GM23248 (cell line): ENCODE measurements around the gene KRTAP12-2. TPM values are rescaled to one million over a fixed set of nuclear protein-coding genes. Genes with fewer than 3 reads are reported as not detected.

ENCODE experiments used
- DNase-seq: peaks from one replicate; pipeline ENCODE4 v3.0.0-alpha.2; 2015
- H2AFZ ChIP-seq: fragments of 200-600 bp; sonication (generic); 2 replicates; pipeline ENCODE4 v1.6.1; 2016; ENCODE audit warnings: antibody characterized with exemption
- H3F3A ChIP-seq: fragments of 200-600 bp; sonication (generic); 2 replicates; pipeline ENCODE4 v1.6.1; 2016; ENCODE audit warnings: mild to moderate bottlenecking, antibody characterized with exemption, mixed run types; ENCODE audit not compliant: insufficient read depth
- H3K27ac ChIP-seq: fragments of 200-600 bp; sonication (generic); 2 replicates; pipeline ENCODE4 v1.5.1; 2016; ENCODE audit warnings: mild to moderate bottlenecking
- H3K27me3 ChIP-seq: fragments of 200-600 bp; sonication (generic); replicated peaks from 2 replicates; pipeline ENCODE4 v1.6.1; 2016; ENCODE audit warnings: mild to moderate bottlenecking; ENCODE audit not compliant: insufficient read depth
- H3K36me3 ChIP-seq: fragments of 200-600 bp; sonication (generic); 2 replicates; pipeline ENCODE4 v1.6.1; 2016; ENCODE audit warnings: low read depth, mild to moderate bottlenecking
- H3K4me1 ChIP-seq: fragments of 200-600 bp; sonication (generic); 2 replicates; pipeline ENCODE4 v1.6.1; 2016; ENCODE audit warnings: mild to moderate bottlenecking; ENCODE audit not compliant: insufficient read depth
- H3K4me2 ChIP-seq: fragments of 200-600 bp; sonication (generic); one replicate; pipeline ENCODE4 v1.6.1; 2016; ENCODE audit warnings: mild to moderate bottlenecking; ENCODE audit not compliant: unreplicated experiment
- H3K4me3 ChIP-seq: fragments of 200-600 bp; sonication (generic); 2 replicates; pipeline ENCODE4 v1.5.1; 2016; ENCODE audit warnings: mild to moderate bottlenecking
- H3K79me2 ChIP-seq: fragments of 200-600 bp; sonication (generic); 2 replicates; pipeline ENCODE4 v1.6.1; 2016; ENCODE audit warnings: mild to moderate bottlenecking; ENCODE audit not compliant: insufficient read depth
- H3K9ac ChIP-seq: fragments of 200-600 bp; sonication (generic); 2 replicates; pipeline ENCODE4 v1.6.1; 2016; ENCODE audit warnings: mild to moderate bottlenecking
- H3K9me2 ChIP-seq: fragments of 200-600 bp; sonication (generic); 2 replicates; pipeline ENCODE4 v1.6.1; 2016; ENCODE audit warnings: mixed run types, mild to moderate bottlenecking, moderate library complexity; ENCODE audit not compliant: insufficient read depth
- H3K9me3 ChIP-seq: fragments of 200-600 bp; sonication (generic); one replicate; pipeline ENCODE4 v1.6.1; 2017; ENCODE audit warnings: low read depth
- H4K20me1 ChIP-seq: fragments of 200-600 bp; sonication (generic); 2 replicates; pipeline ENCODE4 v1.6.0; 2016; ENCODE audit not compliant: insufficient read depth
- EZH2 ChIP-seq: fragments of 200-600 bp; sonication (generic); IDR thresholded peaks from 2 replicates; pipeline ENCODE4 v1.6.1; 2018; ENCODE audit warnings: antibody characterized with exemption, mild to moderate bottlenecking; ENCODE audit not compliant: insufficient read depth, poor library complexity, severe bottlenecking
- EZH2phosphoT487 ChIP-seq: fragments of 200-600 bp; sonication (generic); IDR thresholded peaks from 2 replicates; pipeline ENCODE4 v1.6.1; 2018; ENCODE audit warnings: antibody characterized with exemption, moderate library complexity, mild to moderate bottlenecking, low read depth; ENCODE audit not compliant: insufficient read depth
- WGBS, 2 experiments: methylation state at CpG; one replicate each; pipeline ENCODE4 v1.1.6; 2015 to 2017; ENCODE audit warnings: low lambda C conversion rate in 2 of 2, low coverage in 1 of 2; ENCODE audit errors: missing lambda C conversion rate in 2 of 2; 5-methylcytosine and 5-hydroxymethylcytosine counted together
- in situ Hi-C: fragments of 300-500 bp; cut with MboI; formaldehyde crosslinking; loops from 2 replicates; pipeline ENCODE4 v1.15.0; 2020
- polyA plus RNA-seq: library from polyadenylated mRNA; unstranded; fragments of >200 nt; fragmentation: Nextera tagmentation; extraction: Ambion mirVana; gene quantifications from 2 replicates; pipeline ENCODE4 v1.2.1, GENCODE V29; 2016
- total RNA-seq: library from RNA; depleted of rRNA; stranded (reverse); fragments of >200 nt; shearing (Covaris generic); gene quantifications from 2 replicates; pipeline ENCODE4 v1.2.3, GENCODE V29; 2014

Gene KRTAP12-2
- total and polyA plus RNA-seq, 2 experiments from 2014 or later = not detected

DNA sequence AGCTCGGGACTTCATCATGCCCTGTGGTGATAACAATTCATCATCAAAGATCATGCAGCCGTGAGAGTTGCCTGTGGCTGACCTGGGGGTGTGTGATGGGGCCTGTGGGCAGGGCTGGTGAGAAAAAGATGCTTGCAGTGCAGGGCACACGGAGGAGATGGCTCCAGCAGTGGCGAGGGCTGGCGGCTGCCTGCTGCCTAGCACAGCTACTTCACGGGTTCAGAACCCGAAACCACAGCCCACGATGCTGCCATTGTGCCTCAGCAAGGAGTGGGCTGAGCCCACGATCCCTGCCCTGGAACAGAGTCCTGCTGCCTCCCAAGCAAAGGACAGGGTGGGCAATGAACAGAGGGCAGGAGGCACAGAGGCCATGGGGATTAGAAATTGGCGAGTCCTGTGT is 40.5 kb downstream of the KRTAP12-2 start:
- DNase-seq = no peak
- WGBS, 2 experiments = 46 to 52% methylated on average over 10 of the region's 10 CpGs
- no peaks in the 10 kb centered on the region for H4K20me1 ChIP-seq

DNA sequence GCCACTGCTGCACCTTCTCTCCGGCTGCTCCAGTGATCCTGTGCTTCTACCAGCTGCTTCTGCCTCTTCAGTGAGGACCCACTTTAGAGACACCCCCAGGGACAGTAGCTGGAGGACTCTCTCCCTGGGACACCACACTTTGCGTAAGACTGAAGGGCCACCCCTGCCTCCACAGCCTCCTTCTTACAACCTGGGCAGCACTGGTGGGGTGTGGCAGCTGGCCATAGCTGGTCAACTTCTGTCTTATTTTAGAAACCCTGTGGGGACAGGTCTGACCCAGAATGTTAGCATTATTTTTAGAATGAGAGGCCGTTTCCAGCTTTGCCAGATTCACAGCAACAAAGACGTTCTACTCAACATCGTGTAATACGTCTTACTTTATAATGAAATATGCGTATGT is 41.0 kb downstream of the KRTAP12-2 start:
- Histone ChIP-seq H3K4me3 (no peak overlapping the region), H3K27me3 (no peaks in the 10 kb centered on the region), H4K20me1 (no peaks in the 10 kb centered on the region), H2AFZ (no peak overlapping the region), H3K4me1 (no peaks in the 10 kb centered on the region), H3F3A (no peaks in the 10 kb centered on the region), H3K27ac (no peak overlapping the region), H3K9me3 (no peaks in the 10 kb centered on the region), H3K9me2 (no peaks in the 10 kb centered on the region), H3K36me3 (no peaks in the 10 kb centered on the region), H3K79me2 (no peaks in the 10 kb centered on the region), H3K4me2 (no peak overlapping the region), H3K9ac (no peak overlapping the region)
- 64 to 65% methylated on average over 7 of the region's 7 CpGs for WGBS, 2 experiments
- TF ChIP-seq EZH2phosphoT487 = no peak
- TF ChIP-seq EZH2 = no peak
- in situ Hi-C loops = no loop called here
- no peak for DNase-seq

More for the DNA sequence above, 40.5 kb downstream of the KRTAP12-2 start:
- Histone ChIP-seq H3K36me3 (no peaks in the 10 kb centered on the region), H3K4me2 (no peak overlapping the region), H3K27ac (no peak overlapping the region), H3F3A (no peaks in the 10 kb centered on the region), H3K9me2 (no peaks in the 10 kb centered on the region), H3K4me1 (no peaks in the 10 kb centered on the region), H3K27me3 (no peaks in the 10 kb centered on the region), H3K4me3 (no peak overlapping the region), H3K9me3 (no peaks in the 10 kb centered on the region), H3K79me2 (no peaks in the 10 kb centered on the region), H3K9ac (no peak overlapping the region), H2AFZ (no peak overlapping the region)
- no peak for TF ChIP-seq EZH2
- no peak for TF ChIP-seq EZH2phosphoT487
- in situ Hi-C loops = no loop called here

DNA sequence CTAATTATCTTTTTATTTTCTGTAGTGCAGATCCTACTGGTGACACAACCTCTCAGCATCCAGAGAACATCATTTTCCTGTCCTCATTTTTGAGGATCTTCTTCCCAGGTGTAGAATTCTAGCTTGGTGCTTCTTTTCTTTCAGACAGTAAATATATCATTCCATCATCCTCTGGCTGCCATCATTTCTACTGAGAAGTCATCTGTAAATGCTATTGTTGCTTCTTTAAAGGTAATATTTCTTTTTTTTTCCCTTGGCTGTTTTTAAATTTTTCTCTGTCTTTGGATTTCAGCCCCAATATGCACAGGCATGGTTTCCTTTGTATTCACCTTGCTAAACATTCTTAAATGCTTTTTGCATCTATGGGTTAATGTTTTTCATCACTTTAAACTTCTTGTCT is 43.2 kb downstream of the KRTAP12-2 start:
- no peaks in the 10 kb centered on the region for H3K36me3 ChIP-seq
- H4K20me1 ChIP-seq = no peaks in the 10 kb centered on the region
- H3K4me3 ChIP-seq = no peak overlapping the region
- H3K9me2 ChIP-seq = no peaks in the 10 kb centered on the region
- H3K9ac ChIP-seq = no peak overlapping the region
- no peak for DNase-seq
- in situ Hi-C loops = no loop called here
- H3K4me2 ChIP-seq = no peak overlapping the region
- TF ChIP-seq EZH2phosphoT487 (no peak), EZH2 (no peak)
- no peak overlapping the region for H3K27ac ChIP-seq
- no peaks in the 10 kb centered on the region for H3K27me3 ChIP-seq
- H3K9me3 ChIP-seq = no peaks in the 10 kb centered on the region
- no peaks in the 10 kb centered on the region for H3K79me2 ChIP-seq
- H3K4me1 ChIP-seq = no peaks in the 10 kb centered on the region
- no peak overlapping the region for H2AFZ ChIP-seq
- H3F3A ChIP-seq = no peaks in the 10 kb centered on the region

DNA sequence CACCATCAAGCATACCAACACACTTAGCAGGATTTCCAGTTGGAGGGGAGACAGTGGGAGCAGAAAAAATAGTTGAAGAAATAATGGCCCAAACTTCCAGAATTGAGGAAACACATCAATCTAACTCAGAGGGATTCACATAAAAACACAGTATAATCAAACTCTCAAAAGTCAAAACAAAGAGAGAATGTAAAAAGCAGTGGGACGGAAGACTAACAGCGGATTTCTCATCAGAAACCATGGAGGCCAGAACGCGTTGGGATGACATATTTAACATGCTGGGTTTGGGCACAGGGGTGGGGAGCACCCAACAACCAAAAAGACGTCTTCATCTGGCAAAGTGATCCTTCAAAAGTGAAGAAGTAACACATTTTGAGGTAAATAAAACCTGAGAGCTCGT is 46.8 kb downstream of the KRTAP12-2 start:
- no peak overlapping the region for H3K27ac ChIP-seq
- no peak overlapping the region for H2AFZ ChIP-seq
- in situ Hi-C loops = no loop called here
- DNase-seq = no peak
- H3F3A ChIP-seq = no peaks in the 10 kb centered on the region
- TF ChIP-seq EZH2phosphoT487 (no peak), EZH2 (no peak)
- no peaks in the 10 kb centered on the region for H3K36me3 ChIP-seq
- no peaks in the 10 kb centered on the region for H3K4me1 ChIP-seq
- no peak overlapping the region for H3K4me2 ChIP-seq
- H3K9ac ChIP-seq = no peak overlapping the region
- no peaks in the 10 kb centered on the region; the same call in 1 of the 2 replicates for H3K27me3 ChIP-seq
- WGBS, 2 experiments = 32 to 39% methylated on average over 6 of the region's 6 CpGs
- H3K4me3 ChIP-seq = no peak overlapping the region
- no peaks in the 10 kb centered on the region for H3K79me2 ChIP-seq
- no peaks in the 10 kb centered on the region for H4K20me1 ChIP-seq
- no peaks in the 10 kb centered on the region for H3K9me2 ChIP-seq
- no peaks in the 10 kb centered on the region for H3K9me3 ChIP-seq

DNA sequence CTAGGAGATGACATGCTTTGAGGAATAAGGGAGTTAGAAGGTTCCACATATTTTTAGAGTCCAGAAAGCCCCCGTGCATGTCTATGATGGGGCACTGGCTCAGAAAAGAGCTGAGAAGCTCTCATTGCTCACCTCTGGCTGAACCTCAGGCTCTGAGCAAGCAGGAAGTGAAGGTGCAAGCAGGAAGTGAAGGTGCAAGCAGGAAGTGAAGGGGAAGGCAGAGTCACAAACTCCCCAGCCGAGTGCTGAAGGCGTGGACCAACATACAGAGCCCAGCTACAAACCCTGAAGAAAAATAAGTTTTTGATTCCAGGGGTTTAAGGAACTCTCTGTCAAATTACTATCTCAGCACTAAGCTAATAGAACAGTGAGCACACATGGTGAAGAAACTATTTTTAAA is 47.8 kb downstream of the KRTAP12-2 start:
- 36 to 45% methylated on average over 3 of the region's 3 CpGs for WGBS, 2 experiments
- no peaks in the 10 kb centered on the region for H3K36me3 ChIP-seq
- H3K79me2 ChIP-seq = no peaks in the 10 kb centered on the region
- H3K9me2 ChIP-seq = no peaks in the 10 kb centered on the region
- H3F3A ChIP-seq = no peaks in the 10 kb centered on the region
- no peaks in the 10 kb centered on the region for H4K20me1 ChIP-seq
- H3K4me1 ChIP-seq = no peaks in the 10 kb centered on the region
- no peak overlapping the region for H3K4me3 ChIP-seq
- no peak overlapping the region for H3K27ac ChIP-seq
- DNase-seq = no peak
- no peak overlapping the region for H3K4me2 ChIP-seq
- no peak for TF ChIP-seq EZH2phosphoT487
- TF ChIP-seq EZH2 = no peak
- H3K27me3 ChIP-seq = no peaks in the 10 kb centered on the region; the same call in 1 of the 2 replicates
- H2AFZ ChIP-seq = no peak overlapping the region
- H3K9me3 ChIP-seq = no peaks in the 10 kb centered on the region
- H3K9ac ChIP-seq = no peak overlapping the region
- in situ Hi-C loops = no loop called here
